Activated naive CD4-positive, alpha-beta T cell (primary cell): Measurements from ENCODE around the gene CMIP.
"Not testable (repeated sequence)": the region's sequence is repeated elsewhere in the genome, so short reads cannot be mapped to it uniquely, and the experiment has no call there.

Experiments
- DNase-seq, 4 experiments: peaks; one replicate each; lab custom pipeline; 2025; lab: John Stamatoyannopoulos, UW

The CMIP gene

GRCh38 chr16:81684901-81685300, 240.3 kb downstream of the CMIP start:
- no peak for DNase-seq

DNA sequence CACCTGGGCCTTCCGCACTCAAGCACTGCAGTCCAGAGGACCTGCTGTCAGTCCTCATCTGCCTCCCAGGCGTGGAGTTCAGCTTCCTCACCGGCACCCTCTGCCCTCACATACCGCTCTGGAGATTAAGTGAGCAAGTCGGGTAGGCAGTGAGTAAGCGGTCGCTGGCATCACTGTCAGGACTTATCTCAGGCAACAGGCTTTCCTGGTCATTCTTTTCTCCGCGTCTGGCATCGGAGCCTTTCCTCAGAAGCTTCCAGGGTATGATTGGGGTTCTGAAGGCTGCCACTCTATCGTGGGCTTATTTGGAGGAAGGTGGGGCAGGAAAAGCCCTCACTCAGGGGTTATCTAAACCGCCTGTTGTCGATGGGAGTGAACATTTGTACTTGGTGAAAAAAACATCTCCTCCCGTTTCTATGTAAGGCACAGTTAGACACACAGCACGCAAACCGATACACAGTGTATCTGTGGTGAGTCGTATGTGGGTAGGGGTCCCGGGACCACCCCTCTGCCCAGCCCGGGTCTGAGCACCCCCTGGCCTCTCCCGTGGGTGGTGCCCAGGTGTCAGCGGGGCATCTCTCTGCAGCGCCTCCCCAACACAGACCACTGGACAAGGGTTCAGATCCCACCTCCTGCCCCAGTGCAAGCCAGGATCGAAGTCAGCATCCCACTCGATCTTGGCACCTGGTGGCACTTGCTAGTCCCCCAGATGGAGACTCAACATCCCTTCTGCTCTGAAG, 242.0 kb downstream of the CMIP start:
- DNase-seq: no peak

GRCh38 chr16:81687131-81687456, 242.5 kb downstream of the CMIP start:
- DNase-seq: no peak

- DNase-seq: no peak
These were observed 243.6 kb downstream of the CMIP start for GRCh38 chr16:81688182-81688581.

- DNase-seq: not testable (repeated sequence)
These were observed 244.2 kb downstream of the CMIP start for GRCh38 chr16:81688839-81689238.

GRCh38 chr16:81692021-81692420, 247.4 kb downstream of the CMIP start:
- DNase-seq: no peak

GRCh38 chr16:81692571-81692970, 248.0 kb downstream of the CMIP start:
- DNase-seq: no peak

DNA sequence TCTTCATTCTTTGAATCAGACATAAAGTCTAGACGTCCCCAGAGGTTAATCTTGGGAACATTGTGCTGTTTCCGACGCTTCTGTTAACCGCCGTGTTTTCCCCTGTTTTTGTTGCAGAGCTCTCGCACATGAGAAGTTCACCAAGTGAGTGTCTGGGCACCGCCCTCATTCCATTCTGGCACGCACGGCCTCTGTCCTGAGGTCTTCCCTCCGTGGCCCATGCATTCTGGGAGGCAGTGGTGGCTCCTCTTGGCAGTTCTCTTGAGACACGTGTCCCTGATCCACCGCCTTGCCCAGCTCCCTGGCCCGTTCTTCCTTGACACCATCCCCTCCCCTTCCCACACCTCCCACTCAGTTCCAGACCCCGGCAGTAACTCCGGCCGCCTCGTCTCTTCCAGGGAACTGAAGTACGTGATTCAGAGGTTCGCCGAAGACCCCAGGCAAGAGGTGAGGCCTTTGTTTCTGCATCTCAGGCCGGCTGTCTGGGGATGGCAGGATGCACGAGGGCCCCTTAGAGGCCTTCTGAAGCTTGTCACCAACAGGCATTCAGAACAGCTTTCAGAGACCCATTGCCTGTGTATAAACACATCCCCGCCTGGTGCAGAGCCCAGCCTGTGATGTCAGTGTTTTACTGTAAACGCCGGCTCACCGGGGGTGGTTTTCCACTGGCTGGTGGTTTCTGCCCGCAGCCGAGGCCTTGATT, 248.6 kb downstream of the CMIP start:
- no peak for DNase-seq

DNA sequence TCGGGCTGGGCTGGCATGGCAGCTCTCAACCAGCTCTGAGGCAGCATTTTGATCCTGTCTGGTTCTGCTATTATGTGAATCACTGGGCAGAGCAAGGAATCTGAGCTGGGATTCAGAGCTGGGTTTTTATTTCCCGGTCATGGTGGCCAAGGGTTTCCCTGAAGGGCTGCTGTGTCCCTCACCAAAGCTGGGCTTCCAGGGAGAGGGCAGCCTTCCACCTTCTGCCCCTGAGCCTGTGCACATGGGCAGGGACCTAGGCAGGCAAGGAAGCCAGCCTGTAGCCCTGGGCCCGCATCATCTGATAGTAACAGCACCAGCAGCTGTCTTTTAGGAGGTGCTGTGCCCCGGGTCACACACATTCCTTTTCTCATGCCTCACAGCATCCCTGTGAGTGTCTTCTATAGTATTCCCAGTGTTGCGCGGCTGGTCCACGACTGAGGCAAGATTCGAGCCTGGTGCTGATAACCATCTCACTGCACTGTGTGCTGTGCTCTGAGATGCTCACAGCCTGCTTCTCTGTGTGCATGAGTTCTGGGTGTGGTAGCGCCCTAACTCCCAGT, 249.2 kb downstream of the CMIP start:
- DNase-seq: no peak

GRCh38 chr16:81694494-81695280, 250.1 kb downstream of the CMIP start:
- no peak for DNase-seq

DNA sequence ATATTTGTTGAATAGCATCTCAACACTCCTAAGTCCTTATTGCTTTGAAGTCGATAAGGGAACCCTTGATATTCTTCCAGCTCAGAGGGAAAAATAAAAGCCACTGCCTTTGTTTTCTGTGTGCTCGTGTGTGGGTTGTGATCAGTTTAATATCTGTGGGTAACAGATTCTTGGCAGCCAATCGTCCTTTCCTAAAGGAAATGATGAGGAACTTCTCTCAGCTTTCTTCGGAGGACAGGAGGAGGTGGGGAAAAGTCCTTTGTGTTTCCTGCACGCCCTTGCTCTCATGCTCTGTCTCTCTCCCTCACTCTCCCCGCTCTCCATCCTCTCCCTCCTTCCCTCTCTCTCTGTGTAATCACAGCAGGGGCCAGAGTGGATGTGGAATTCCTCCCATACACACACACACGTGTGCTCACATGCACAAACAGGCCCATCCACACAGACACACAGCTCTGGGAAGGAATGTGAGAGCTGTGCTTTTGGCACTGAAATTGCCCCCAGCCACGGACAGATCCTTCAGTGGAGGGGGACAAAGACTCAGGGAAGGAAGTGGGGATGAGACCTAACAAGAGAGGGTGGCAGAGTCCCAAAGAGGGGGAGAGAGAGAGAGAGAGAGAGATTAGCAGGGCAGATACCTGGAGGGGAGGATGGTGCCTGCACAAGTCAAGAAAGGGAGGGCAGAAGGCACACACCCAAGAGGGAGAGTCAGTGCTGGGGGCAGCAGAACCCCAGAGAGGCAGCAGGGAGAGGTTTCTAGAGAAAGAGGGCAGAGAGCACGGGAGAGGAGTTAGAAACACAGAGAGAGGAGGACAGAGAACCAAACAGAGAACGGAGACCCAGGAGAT, 250.9 kb downstream of the CMIP start:
- DNase-seq: no peak

DNA sequence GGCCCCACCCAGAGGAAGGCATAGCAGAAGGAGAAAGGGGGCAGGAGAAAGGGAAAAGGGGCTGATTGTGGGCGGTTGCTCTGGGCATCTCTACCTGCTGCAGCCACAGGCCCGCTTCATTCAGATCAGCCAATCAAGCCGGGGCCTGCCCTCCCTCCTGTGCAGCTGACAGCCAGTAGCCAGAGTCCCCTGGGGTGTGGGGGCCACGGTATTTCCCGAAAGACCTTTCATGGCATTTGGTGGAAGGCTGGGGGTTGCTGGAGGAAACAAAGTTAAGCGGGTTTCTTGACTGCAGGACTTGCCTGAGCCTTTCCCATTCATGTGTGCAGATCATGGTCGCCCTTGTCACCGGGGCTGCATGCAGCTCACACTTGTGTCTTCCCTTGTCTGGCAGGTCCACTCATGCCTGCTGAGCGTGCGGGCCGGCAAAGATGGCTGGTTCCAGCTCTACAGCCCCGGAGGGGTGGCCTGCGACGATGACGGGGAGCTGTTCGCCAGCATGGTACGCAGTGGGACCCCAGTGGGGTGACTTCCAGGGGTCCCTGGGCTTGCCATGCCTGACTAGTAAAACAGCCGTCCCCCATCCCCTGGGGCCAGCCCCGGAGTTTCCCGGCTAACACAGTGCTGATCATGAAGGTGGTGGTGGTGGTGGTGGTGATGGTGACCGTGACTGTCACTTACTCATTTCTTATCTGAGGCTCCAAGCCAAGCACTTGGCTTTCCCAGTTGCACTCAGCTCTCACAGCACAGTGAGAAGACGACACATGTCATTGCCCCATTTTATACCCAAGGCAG, 251.8 kb downstream of the CMIP start:
- DNase-seq: no peak

DNA sequence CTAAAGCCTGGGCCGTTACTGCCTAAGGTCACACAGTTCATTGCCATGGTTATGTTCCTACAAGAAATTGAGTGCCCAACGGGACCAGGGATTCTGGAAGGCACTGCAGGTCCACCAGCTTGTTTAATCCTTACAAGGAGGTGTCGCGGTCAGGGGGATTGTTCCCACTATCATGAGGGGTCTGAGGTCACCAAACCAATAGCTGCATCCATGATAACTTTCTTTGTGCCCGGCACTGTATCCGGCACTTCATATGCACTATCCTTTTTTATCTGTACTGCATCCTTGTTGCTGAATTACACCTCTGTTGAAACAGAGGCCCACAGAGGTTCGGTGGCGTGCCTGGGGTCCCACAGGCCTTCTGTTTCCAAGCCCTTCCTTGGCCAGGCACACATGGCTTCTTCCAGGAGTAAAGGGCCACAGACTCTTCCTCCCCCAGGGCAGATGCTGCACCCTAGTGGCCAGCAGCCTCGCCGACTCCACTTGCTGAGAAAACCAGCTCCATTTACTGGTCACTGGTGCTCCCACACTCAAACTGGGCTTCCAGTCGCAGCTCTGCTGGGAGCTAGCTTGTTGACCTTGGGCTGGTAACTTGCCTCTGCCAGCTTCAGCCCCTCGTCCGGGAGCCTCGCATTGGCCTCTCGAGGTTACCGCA, 252.5 kb downstream of the CMIP start:
- DNase-seq: peak in 3 of 4 experiments; percentile 7 to 39 (median 32)

DNA sequence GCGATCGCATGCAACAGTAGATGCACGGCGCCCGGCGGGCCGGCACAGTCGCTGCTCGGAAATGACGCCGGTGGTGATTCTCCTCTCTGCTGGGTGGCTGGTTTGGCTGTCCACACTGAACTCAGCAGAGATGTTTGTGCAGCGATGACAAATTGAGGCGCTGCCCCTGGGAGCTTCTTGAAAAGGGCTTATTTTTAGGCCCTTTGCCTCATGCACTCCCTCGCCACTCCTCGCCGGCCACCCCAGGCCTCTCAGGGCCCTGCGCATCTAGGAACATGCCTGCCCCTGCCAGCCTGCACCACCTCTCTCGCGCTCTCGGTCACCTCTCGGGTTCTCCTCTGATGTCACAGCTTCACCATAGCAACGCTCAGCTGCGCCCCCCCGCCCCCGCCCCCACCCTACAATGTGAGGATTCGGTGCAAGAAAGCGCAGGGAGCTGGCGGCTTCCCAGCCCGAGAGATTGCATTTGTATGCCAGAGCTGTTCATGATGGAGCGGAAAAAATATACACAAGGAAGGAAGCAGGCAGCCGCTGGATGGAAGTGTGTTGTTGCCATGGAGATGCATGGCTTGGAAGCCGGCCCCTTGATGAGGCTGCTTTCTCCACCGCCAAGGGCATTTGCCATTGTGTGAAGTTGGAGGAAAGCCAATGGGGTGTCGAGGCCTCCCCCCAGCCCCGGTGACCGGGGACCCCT, 253.2 kb downstream of the CMIP start:
- no peak for DNase-seq

DNA sequence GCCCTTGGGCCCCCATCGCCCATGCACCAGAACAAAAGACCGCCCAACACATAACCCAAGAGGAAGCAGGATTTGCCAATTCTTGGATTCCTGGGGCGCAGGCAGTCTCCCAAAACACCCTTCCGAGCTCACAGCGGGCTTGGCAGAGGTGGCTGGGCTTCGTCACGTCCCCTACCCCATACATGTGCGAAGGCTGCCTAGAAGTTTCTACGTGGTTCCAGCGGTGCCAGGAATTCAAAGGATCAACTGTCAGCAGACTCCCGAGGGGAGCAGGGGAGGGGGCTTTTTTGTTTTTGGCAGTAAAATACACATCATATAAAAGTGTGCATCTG, 253.7 kb downstream of the CMIP start:
- DNase-seq: no peak

DNA sequence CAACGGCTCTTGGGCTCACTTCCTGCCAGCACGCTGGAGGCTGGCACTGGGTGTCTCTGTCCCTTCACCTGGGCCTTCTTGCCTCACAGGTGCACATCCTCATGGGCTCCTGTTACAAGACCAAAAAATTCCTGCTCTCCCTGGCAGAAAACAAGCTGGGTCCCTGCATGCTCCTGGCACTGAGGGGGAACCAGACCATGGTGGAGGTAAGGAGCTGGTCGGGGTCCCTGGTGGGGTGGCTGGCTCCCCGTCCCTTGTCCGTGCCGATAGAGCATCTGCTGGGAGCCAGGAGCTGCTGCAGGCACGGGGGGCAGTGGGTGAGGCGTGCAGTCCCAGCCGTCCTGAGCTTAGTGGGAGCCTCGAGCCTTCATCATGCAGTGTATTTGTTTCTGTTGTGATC, 255.0 kb downstream of the CMIP start:
- DNase-seq: no peak

DNA sequence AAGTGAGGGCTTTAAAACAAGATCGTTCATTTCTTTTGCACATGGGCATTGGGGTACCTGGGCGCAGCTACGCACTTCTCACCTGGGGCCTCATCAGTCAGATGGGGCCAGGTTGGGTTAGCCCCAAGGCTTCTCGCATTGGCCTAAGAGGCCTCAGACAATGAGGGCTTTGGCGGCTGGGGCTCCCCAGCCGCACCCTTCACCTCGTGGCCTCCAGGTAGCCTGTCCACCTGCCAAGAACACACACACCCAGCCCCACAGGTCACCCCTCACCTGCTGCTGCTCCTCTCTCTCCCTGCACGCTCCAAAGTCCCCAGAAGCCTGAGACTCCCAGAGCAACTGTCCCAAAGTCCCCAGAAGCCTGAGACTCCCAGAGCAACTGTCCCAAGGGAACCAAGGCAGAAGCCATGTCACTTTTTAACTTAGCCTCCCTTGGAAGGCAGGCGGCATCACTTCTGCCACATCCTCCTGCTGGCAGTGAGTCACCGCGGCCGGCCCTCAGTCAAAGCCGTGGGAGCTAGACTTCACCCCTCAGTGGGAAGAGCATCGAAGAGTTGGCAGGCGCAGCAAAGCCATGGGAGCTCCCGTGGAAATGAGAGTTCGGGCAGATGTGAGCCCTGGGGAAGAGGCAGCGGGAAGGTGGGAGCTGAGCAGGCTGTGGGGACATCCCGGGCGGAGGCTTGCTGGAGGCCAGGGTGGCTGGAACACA, 255.6 kb downstream of the CMIP start:
- no peak for DNase-seq

DNA sequence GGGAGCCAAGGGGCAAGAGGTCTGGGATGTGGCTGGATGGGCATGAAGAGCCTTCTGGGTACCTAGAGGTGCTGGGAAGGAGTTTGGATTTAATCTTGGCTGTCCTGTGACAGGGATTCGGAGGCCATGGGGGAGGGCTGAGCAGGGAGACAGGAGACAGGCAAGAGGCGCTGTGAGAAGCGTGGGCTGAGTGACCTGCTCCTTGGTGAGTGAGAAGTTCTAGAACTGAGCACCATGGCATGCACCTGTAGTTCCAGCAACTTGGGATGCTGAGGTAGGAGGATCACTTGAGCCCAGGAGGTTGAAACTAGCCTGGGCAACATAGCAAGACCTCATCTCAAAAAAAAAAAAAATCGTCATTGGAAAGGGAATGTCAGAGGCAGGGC, 256.2 kb downstream of the CMIP start:
- DNase-seq: no peak

DNA sequence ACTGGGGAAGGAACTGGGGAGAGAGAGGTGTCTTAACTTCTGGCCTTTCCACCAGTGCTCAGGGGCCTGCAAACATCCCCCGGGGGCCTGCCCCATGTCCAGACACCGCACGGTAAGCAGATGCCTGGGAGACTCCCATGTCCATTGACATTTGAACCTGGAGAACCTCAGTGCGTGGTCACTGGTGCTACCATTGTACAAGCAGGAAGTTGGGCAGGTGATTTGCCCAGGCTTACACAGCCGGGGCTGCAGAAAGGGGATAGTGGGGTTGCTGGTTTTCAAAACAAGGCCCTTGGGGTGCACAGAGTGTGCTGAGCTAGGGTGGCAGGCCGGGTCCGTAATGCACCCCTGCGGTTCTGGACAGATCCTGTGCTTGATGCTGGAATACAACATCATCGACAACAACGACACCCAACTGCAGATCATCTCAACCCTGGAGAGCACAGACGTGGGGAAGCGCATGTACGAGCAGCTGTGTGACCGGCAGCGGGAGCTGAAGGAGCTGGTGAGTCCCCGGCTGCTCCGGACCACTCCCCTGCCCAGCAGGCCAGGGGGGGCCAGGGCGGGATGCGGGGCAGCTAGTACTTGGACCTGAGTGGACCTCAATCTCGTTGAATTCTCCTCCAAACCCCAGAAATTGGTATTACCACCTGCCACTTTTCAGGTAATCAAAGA, 256.8 kb downstream of the CMIP start:
- no peak for DNase-seq
